Activated CD8-positive, alpha-beta T cell treated with anti-CD3 and anti-CD28 coated beads for 36 hours (primary cell): Measurements from ENCODE around the gene NDNF. TPM values are rescaled to one million over a fixed set of nuclear protein-coding genes. Genes with fewer than 3 reads are reported as not detected.
A peak's percentile ranks its signal among the peaks of the same experiment; 100 is the strongest.

Experiments
- ATAC-seq: fragments of 200-7000 bp; cut with Tn5 transposase; one replicate; pipeline ENCODE4 v1.10.0; 2021; ENCODE audit warnings: mild to moderate bottlenecking, moderate library complexity
- CTCF ChIA-PET: fragments of 350-600 bp; sonication (Branson Sonifier 250); formaldehyde crosslinking; loops from one replicate; lab custom pipeline; 2021; ENCODE audit warnings: antibody characterized with exemption; lab: Charles Lee
- POLR2A ChIA-PET: fragments of 350-600 bp; sonication (Branson Sonifier 250); formaldehyde crosslinking; loops from one replicate; lab custom pipeline; 2021; ENCODE audit warnings: antibody characterized with exemption; lab: Charles Lee
- DNase-seq: peaks from one replicate; pipeline ENCODE4 v3.0.0-alpha.2; 2020
- H3K27ac Mint-ChIP-seq: one replicate; pipeline ENCODE4 v1.8.0; 2021; ENCODE audit warnings: mild to moderate bottlenecking, mixed read lengths
- H3K27me3 Mint-ChIP-seq: one replicate; pipeline ENCODE4 v1.8.0; 2021; ENCODE audit warnings: mixed read lengths
- H3K36me3 Mint-ChIP-seq: one replicate; pipeline ENCODE4 v1.8.0; 2021; ENCODE audit warnings: low read depth, mixed read lengths
- H3K4me1 Mint-ChIP-seq: one replicate; pipeline ENCODE4 v1.8.0; 2021; ENCODE audit warnings: low read depth, mixed read lengths
- H3K4me3 Mint-ChIP-seq: one replicate; pipeline ENCODE4 v1.8.0; 2021; ENCODE audit warnings: mild to moderate bottlenecking, moderate library complexity, mixed read lengths
- H3K9me3 Mint-ChIP-seq: one replicate; pipeline ENCODE4 v1.8.0; 2021; ENCODE audit warnings: mixed read lengths
- intact Hi-C: fragments of 100-400 bp; cut with micrococcal nuclease; formaldehyde crosslinking; loops from one replicate; pipeline ENCODE4 v1.10.0; 2022
- total RNA-seq, 2 experiments: library from RNA; stranded (reverse); gene quantifications; one replicate each; pipeline ENCODE4 v1.2.3, GENCODE V29; 2021
- TF ChIP-seq, protein P1 (sequence below): fragments of 200-600 bp; IDR thresholded peaks from one replicate; pipeline ENCODE4 v1.8.0; 2022; ENCODE audit warnings: antibody characterized with exemption, mild to moderate bottlenecking

NDNF gene
- total RNA-seq, 2 experiments from 2014 or later, result 0.34 to 0.41 TPM

DNA sequence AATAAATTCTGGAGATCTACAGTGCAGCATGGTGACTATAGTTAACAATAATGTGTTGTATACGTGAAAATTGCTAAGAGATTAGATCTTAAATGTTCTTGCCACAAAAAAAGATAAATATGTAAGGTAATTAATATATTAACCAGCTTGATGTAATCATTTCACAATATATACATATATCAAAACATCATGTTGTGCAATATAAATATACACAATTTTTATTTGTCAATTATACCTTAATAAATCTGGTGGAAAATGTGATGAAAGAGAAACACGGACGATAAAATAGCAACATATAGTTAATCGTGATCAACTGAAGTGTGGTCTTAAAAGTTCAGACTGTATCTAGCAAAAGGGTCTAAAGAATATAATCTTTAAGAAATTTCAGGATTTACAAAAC lies 16.5 kb upstream of the NDNF start:
- H3K4me3 Mint-ChIP-seq, result no peak overlapping the region
- ChIA-PET POLR2A (no interaction called here), CTCF (no interaction called here)
- no peaks in the 10 kb centered on the region for H3K27me3 Mint-ChIP-seq
- H3K27ac Mint-ChIP-seq, result no peak overlapping the region
- H3K4me1 Mint-ChIP-seq, result no peaks in the 10 kb centered on the region
- TF ChIP-seq, protein P1, sequence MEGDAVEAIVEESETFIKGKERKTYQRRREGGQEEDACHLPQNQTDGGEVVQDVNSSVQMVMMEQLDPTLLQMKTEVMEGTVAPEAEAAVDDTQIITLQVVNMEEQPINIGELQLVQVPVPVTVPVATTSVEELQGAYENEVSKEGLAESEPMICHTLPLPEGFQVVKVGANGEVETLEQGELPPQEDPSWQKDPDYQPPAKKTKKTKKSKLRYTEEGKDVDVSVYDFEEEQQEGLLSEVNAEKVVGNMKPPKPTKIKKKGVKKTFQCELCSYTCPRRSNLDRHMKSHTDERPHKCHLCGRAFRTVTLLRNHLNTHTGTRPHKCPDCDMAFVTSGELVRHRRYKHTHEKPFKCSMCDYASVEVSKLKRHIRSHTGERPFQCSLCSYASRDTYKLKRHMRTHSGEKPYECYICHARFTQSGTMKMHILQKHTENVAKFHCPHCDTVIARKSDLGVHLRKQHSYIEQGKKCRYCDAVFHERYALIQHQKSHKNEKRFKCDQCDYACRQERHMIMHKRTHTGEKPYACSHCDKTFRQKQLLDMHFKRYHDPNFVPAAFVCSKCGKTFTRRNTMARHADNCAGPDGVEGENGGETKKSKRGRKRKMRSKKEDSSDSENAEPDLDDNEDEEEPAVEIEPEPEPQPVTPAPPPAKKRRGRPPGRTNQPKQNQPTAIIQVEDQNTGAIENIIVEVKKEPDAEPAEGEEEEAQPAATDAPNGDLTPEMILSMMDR, result no peak
- ATAC-seq (no peak), DNase-seq (no peak)
- intact Hi-C loops, result no loop called here
- no peaks in the 10 kb centered on the region for H3K36me3 Mint-ChIP-seq
- peaks cover 2% of the 10 kb centered on the region for H3K9me3 Mint-ChIP-seq

DNA sequence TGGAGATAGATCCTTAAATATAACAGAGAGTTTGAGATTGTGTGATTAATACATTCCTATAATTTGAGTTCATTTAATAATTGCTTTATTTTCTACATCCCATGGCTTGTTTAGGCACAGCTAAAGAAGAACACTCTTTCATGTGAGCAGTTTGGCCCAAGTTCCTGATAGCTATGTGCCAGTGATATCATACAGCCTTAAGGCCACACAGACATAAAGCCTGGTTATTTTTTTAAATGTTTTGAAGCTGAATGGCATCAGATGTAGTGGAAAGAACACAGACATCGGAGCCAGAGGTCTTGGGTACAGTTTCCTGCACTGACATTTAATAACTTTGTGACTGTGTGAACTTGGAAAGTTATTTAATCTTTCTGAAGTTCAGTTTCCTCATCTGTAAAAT lies 7.0 kb upstream of the NDNF start:
- Mint-ChIP-seq H3K36me3 (no peaks in the 10 kb centered on the region), H3K27me3 (peaks cover 11% of the 10 kb centered on the region)
- POLR2A ChIA-PET, result no interaction called here

DNA sequence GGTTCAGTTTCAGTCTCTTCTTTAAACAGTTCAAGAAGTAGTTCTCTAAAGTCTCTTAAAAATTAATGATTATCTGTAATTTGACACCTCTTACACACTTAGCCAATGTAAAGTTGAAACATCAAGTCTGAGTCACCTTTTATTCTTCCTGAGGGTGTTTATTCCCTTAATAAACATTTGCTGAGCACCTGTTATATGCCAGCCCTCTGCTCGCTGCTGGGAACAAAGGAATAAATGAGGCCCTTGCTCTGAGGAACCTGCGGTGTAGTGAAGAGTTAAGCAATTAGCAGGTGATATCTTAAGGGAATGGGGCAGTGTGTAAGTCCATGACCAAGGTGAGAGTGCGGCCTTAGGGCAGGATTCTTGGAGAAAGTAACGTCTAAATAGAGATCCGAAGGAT lies 5.2 kb upstream of the NDNF start:
- H3K36me3 Mint-ChIP-seq, result no peaks in the 10 kb centered on the region
- TF ChIP-seq, protein P1, result no peak
- H3K27me3 Mint-ChIP-seq, result peaks cover 28% of the 10 kb centered on the region
- intact Hi-C loops, result no loop called here
- ChIA-PET POLR2A (no interaction called here), CTCF (no interaction called here)
- no peak overlapping the region for H3K27ac Mint-ChIP-seq
- H3K4me3 Mint-ChIP-seq, result no peak overlapping the region
- peaks cover 2% of the 10 kb centered on the region for H3K9me3 Mint-ChIP-seq
- DNase-seq, result no peak
- peaks cover 12% of the 10 kb centered on the region for H3K4me1 Mint-ChIP-seq
- no peak for ATAC-seq

More for the DNA sequence above, 7.0 kb upstream of the NDNF start:
- TF ChIP-seq, protein P1, result no peak
- DNase-seq (no peak), ATAC-seq (no peak)
- Mint-ChIP-seq H3K9me3 (peaks cover 2% of the 10 kb centered on the region), H3K27ac (no peak overlapping the region), H3K4me3 (no peak overlapping the region), H3K4me1 (peaks cover 5% of the 10 kb centered on the region)
- intact Hi-C loops, result no loop called here
- CTCF ChIA-PET, result interaction anchor here (0.6 kb wide), 1 partner anchor 1781 kb away, joined by 3 read pairs; no protein-coding TSS in a partner anchor

DNA sequence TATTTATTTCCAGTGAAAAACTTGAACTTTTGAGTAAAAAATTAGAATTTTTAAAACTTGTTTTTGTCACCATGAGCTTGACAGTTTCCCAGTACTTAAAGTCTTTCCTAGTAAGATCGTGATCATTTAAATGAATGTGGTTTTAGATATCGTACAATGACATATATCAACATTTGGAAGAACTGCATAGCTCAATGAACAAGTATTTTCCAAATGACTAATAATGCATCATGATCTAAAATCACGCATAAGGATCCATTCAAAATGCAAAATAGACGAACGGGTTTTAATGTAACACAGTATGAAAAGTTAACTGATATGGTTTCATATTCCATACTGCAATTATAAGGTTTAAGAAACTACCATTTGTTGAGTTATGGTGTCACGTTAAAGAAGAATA lies 4.1 kb upstream of the NDNF start:
- intact Hi-C loops, result no loop called here
- Mint-ChIP-seq H3K4me1 (peaks cover 16% of the 10 kb centered on the region), H3K27me3 (peaks cover 31% of the 10 kb centered on the region), H3K27ac (no peak overlapping the region), H3K4me3 (no peak overlapping the region), H3K36me3 (no peaks in the 10 kb centered on the region), H3K9me3 (peaks cover 2% of the 10 kb centered on the region)
- DNase-seq (no peak), ATAC-seq (no peak)
- ChIA-PET POLR2A (no interaction called here), CTCF (interaction anchor here (1.7 kb wide), 1 partner anchor 232 kb away, joined by 3 read pairs; no protein-coding TSS in a partner anchor)
- TF ChIP-seq, protein P1, result no peak

DNA sequence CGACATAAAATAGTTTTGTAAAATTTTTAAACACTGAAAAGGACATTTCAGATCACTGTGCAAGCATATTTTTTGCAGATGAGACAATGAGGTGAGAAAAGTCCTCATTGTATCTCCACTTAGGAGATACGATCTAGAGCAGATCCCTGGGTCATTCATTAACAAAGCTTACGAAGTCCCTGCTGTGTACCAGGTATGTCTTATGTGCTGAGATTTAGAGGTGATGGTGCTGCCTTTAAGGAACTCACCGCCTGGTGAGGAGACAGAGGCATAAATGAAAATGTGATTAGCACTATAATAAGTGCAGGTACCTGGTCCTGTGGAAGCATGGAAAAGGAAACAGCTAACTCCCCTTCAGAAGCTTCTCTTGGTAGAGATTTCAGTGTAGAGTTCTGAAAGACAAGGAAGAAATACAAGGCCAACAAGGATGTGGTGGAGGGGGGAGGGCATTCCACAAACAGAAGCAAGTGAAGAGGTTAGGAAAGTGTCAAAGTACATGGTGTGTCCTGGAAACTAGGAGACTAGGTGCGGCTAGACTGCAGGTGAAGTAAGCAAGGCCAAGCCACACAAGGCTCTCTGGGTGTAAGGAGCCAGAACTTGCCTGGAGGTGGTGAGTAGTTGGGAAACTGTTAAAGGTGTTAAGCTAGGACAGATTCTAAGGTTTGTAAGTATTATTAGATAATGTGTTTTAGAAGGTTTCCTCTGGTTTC lies 1.5 kb upstream of the NDNF start:
- no peak for ATAC-seq
- CTCF ChIA-PET, result interaction anchor here (1.1 to 1.2 kb wide), 2 partner anchors 58 to 118 kb away, joined by 3 read pairs; no protein-coding TSS in a partner anchor
- H3K9me3 Mint-ChIP-seq, result no peaks in the 10 kb centered on the region

More for the DNA sequence above, 1.5 kb upstream of the NDNF start:
- H3K27ac Mint-ChIP-seq, result no peak overlapping the region
- H3K36me3 Mint-ChIP-seq, result no peaks in the 10 kb centered on the region
- TF ChIP-seq, protein P1, result no peak
- peaks cover 45% of the 10 kb centered on the region for H3K27me3 Mint-ChIP-seq
- peak overlapping the region; percentile 23 for H3K4me3 Mint-ChIP-seq
- no peak for DNase-seq
- POLR2A ChIA-PET, result no interaction called here
- intact Hi-C loops, result no loop called here
- H3K4me1 Mint-ChIP-seq, result peaks cover 21% of the 10 kb centered on the region
